OCI-LY7 (cell line): ENCODE data around the gene ATP2B1. TPM values are rescaled to one million over a fixed set of nuclear protein-coding genes. Genes with fewer than 3 reads are reported as not detected.

Experiments
- BruUV-seq: library from RNA; stranded (reverse); fragments of 400-500 nt; replicated peaks from 2 replicates; lab custom pipeline; 2021; lab: Mats Ljungman, UMichigan
- CTCF ChIA-PET: fragments of 300-600 bp; sonication (Branson Sonifier 250); formaldehyde crosslinking; loops from one replicate; lab custom pipeline; 2022; ENCODE audit warnings: antibody characterized with exemption; ENCODE audit not compliant: unreplicated experiment; lab: Charles Lee
- POLR2A ChIA-PET: fragments of 300-600 bp; sonication (Branson Sonifier 250); formaldehyde crosslinking; loops from one replicate; lab custom pipeline; 2022; ENCODE audit warnings: antibody characterized with exemption; lab: Charles Lee
- DNase-seq: peaks from one replicate; pipeline ENCODE4 v3.0.0-alpha.2; 2015; ENCODE audit warnings: low spot score
- H2AFZ ChIP-seq: fragments of 200-600 bp; sonication (generic), shearing (Covaris generic); 2 replicates; pipeline ENCODE4 v1.6.1; 2014; ENCODE audit warnings: mild to moderate bottlenecking, antibody characterized with exemption, low read length, moderate library complexity
- H3K27ac ChIP-seq: fragments of 200-600 bp; sonication (generic); 2 replicates; pipeline ENCODE4 v1.5.1; 2014; ENCODE audit warnings: mixed run types, low read depth, mild to moderate bottlenecking, moderate library complexity, low read length, inconsistent platforms; ENCODE audit not compliant: poor library complexity, severe bottlenecking
- H3K36me3 ChIP-seq: fragments of 200-600 bp; sonication (generic); 2 replicates; pipeline ENCODE4 v1.6.1; 2014; ENCODE audit warnings: mild to moderate bottlenecking, antibody characterized with exemption, low read length, moderate library complexity, mixed read lengths; ENCODE audit not compliant: insufficient read depth
- H3K4me1 ChIP-seq: fragments of 200-600 bp; sonication (generic); 2 replicates; pipeline ENCODE4 v1.5.1; 2014; ENCODE audit warnings: mild to moderate bottlenecking, low read length; ENCODE audit not compliant: insufficient read depth, poor library complexity, severe bottlenecking
- H3K4me2 ChIP-seq: fragments of 200-600 bp; sonication (generic); 2 replicates; pipeline ENCODE4 v1.6.1; 2014; ENCODE audit warnings: mild to moderate bottlenecking, low read length
- H3K4me3 ChIP-seq: fragments of 200-600 bp; sonication (generic); 2 replicates; pipeline ENCODE4 v1.5.1; 2014; ENCODE audit warnings: mild to moderate bottlenecking, low read depth, low read length; ENCODE audit not compliant: poor library complexity, severe bottlenecking
- H3K79me2 ChIP-seq: fragments of 200-600 bp; sonication (generic); 2 replicates; pipeline ENCODE4 v1.6.1; 2016; ENCODE audit warnings: low read depth, mild to moderate bottlenecking, low read length, moderate library complexity, mixed read lengths; ENCODE audit not compliant: insufficient read depth
- H3K9me2 ChIP-seq: fragments of 200-600 bp; sonication (generic); 2 replicates; pipeline ENCODE4 v1.6.1; 2016; ENCODE audit warnings: mild to moderate bottlenecking, low read length, mixed read lengths; ENCODE audit not compliant: insufficient read depth
- H3K9me3 ChIP-seq: fragments of 200-600 bp; sonication (generic); 2 replicates; pipeline ENCODE4 v1.6.1; 2014; ENCODE audit warnings: mild to moderate bottlenecking, mixed run types, low read length, mixed read lengths
- H4K20me1 ChIP-seq: fragments of 200-600 bp; sonication (generic); 2 replicates; pipeline ENCODE4 v1.6.1; 2014; ENCODE audit warnings: mild to moderate bottlenecking, antibody characterized with exemption, low read length, moderate library complexity, mixed read lengths; ENCODE audit not compliant: insufficient read depth
- EZH2phosphoT487 ChIP-seq: fragments of 200-600 bp; sonication (generic); IDR thresholded peaks from 2 replicates; pipeline ENCODE4 v1.6.1; 2018; ENCODE audit warnings: low read depth, borderline replicate concordance, mild to moderate bottlenecking, mixed run types, antibody characterized with exemption, low read length, moderate library complexity, mixed read lengths
- intact Hi-C: fragments of 100-400 bp; cut with micrococcal nuclease; formaldehyde crosslinking; loops from one replicate; pipeline ENCODE4 v1.10.0; 2022; ENCODE audit not compliant: unreplicated experiment
- total RNA-seq, 2 experiments: library from RNA; depleted of rRNA in 1 of 2; stranded (reverse); fragments of >200 nt in 1 of 2; shearing (Covaris generic) in 1 of 2; gene quantifications; 2 replicates each; pipeline ENCODE4 v1.2.3, GENCODE V29; 2014 to 2022
- TF ChIP-seq, protein P1 (sequence below): fragments of 200-600 bp; sonication (generic); conservative IDR thresholded peaks from 2 replicates; pipeline ENCODE4 v1.5.1; 2014; ENCODE audit warnings: mild to moderate bottlenecking, antibody characterized with exemption, low read length, moderate library complexity, mixed read lengths

Gene ATP2B1
- total RNA-seq, 2 experiments from 2014 or later, result 58.5 to 74.9 TPM

DNA sequence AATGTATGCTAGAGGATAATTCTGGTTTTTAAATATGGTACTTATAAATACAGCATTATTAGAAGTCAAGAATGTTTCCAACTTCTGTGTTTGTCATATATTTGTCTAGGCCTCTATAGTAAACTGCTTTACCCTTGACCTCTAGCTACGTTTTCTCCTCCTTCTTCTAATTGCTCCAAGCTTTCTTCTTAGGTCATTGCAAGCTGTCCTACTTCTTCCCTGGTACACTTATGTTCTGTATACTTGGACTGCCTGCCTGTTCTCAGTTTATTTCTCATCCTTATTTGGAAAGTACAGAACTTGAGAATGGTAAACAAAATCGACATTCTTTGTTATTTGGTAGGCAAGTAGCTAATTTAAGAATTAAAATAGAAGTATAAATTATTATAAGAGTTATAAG lies 23.9 kb upstream of the ATP2B1 start:
- H3K9me2 ChIP-seq, result no peaks in the 10 kb centered on the region
- no peaks in the 10 kb centered on the region for H4K20me1 ChIP-seq
- TF ChIP-seq, protein P1, sequence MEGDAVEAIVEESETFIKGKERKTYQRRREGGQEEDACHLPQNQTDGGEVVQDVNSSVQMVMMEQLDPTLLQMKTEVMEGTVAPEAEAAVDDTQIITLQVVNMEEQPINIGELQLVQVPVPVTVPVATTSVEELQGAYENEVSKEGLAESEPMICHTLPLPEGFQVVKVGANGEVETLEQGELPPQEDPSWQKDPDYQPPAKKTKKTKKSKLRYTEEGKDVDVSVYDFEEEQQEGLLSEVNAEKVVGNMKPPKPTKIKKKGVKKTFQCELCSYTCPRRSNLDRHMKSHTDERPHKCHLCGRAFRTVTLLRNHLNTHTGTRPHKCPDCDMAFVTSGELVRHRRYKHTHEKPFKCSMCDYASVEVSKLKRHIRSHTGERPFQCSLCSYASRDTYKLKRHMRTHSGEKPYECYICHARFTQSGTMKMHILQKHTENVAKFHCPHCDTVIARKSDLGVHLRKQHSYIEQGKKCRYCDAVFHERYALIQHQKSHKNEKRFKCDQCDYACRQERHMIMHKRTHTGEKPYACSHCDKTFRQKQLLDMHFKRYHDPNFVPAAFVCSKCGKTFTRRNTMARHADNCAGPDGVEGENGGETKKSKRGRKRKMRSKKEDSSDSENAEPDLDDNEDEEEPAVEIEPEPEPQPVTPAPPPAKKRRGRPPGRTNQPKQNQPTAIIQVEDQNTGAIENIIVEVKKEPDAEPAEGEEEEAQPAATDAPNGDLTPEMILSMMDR, result no peak
- TF ChIP-seq EZH2phosphoT487, result no peak
- no TSS peak for BruUV-seq
- POLR2A ChIA-PET, result interaction anchor here (0.6 kb wide), 1 partner anchor 9 kb away, joined by 3 read pairs; no protein-coding TSS in a partner anchor
- CTCF ChIA-PET, result no interaction called here
- peaks cover 6% of the 10 kb centered on the region; the same call in 1 of the 2 replicates for H3K9me3 ChIP-seq
- no peaks in the 10 kb centered on the region for H3K36me3 ChIP-seq
- no peaks in the 10 kb centered on the region for H3K79me2 ChIP-seq
- DNase-seq, result no peak
- peaks cover 6% of the 10 kb centered on the region for H3K4me1 ChIP-seq
- H3K4me2 ChIP-seq, result no peak overlapping the region
- no peak overlapping the region for H3K4me3 ChIP-seq
- intact Hi-C loops, result no loop called here
- H2AFZ ChIP-seq, result peak overlapping the region; percentile 12; the same call in 1 of the 2 replicates
- no peak overlapping the region for H3K27ac ChIP-seq

DNA sequence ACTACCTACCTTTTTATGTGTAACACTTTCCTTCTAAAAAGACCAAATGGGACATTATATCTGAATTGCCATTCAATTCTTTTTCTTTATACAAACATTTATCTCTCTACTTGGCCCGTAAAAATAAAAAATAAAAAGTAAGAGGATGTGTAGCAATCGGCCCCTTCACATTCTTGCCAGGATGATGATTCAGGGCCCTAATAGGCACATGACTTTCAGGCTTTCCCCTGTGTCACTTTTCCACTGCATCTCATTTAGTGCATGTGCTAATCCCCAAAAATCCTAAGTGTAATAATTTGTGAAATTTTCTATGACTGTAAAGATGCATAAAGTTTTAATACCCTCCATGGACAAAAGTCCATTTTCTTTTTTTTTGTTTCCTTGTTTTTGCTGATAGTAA lies 23.0 kb upstream of the ATP2B1 start:
- no peak overlapping the region for H3K27ac ChIP-seq
- intact Hi-C loops, result no loop called here
- H3K4me3 ChIP-seq, result no peak overlapping the region
- H2AFZ ChIP-seq, result peak overlapping the region; percentile 51; the same call in 1 of the 2 replicates
- no TSS peak for BruUV-seq
- no peak for TF ChIP-seq EZH2phosphoT487
- TF ChIP-seq, protein P1, result no peak
- no peaks in the 10 kb centered on the region for H3K79me2 ChIP-seq
- H3K4me1 ChIP-seq, result peaks cover 6% of the 10 kb centered on the region
- POLR2A ChIA-PET, result no interaction called here
- no peak for DNase-seq
- H3K9me2 ChIP-seq, result no peaks in the 10 kb centered on the region
- H3K36me3 ChIP-seq, result no peaks in the 10 kb centered on the region
- CTCF ChIA-PET, result no interaction called here
- no peaks in the 10 kb centered on the region for H4K20me1 ChIP-seq
- no peak overlapping the region for H3K4me2 ChIP-seq
- H3K9me3 ChIP-seq, result peaks cover 6% of the 10 kb centered on the region; the same call in 1 of the 2 replicates

DNA sequence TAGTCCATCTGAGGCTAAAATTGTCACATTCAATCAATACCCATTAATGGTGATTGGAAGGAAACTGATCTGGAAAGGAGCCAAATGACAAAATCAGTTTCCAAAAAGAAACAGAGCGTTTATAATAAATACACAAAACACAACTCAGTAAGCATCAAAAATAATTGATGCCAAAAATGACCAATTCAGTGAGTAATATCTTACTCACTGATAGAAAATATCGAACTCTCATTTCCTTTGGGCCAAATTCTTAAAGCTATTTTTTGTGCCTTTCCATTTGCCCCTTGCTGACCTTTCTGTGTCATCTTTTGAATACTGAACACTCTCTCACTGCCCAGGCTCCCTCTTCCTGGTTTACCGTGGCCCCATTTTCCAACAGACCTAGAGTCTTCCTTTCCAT lies 22.5 kb upstream of the ATP2B1 start:
- no peaks in the 10 kb centered on the region for H3K9me2 ChIP-seq
- no peaks in the 10 kb centered on the region for H4K20me1 ChIP-seq
- no peak overlapping the region for H3K27ac ChIP-seq
- H3K79me2 ChIP-seq, result no peaks in the 10 kb centered on the region
- no peak for DNase-seq
- BruUV-seq, result no TSS peak
- no peak for TF ChIP-seq EZH2phosphoT487
- H2AFZ ChIP-seq, result peak overlapping the region; percentile 51; the same call in 1 of the 2 replicates
- peaks cover under 1% of the 10 kb centered on the region for H3K4me1 ChIP-seq
- H3K4me3 ChIP-seq, result no peak overlapping the region
- no peaks in the 10 kb centered on the region for H3K36me3 ChIP-seq
- H3K9me3 ChIP-seq, result peaks cover 6% of the 10 kb centered on the region; the same call in 1 of the 2 replicates
- CTCF ChIA-PET, result no interaction called here
- intact Hi-C loops, result no loop called here
- POLR2A ChIA-PET, result no interaction called here
- no peak overlapping the region for H3K4me2 ChIP-seq
